Epithelial cell of proximal tubule (primary cell): Measurements from ENCODE around the gene LRP2. TPM values are rescaled to one million over a fixed set of nuclear protein-coding genes. Genes with fewer than 3 reads are reported as not detected.

Experiments
- DNase-seq: peaks from one replicate; pipeline ENCODE4 v3.0.0-alpha.2; 2011; ENCODE audit warnings: low read depth
- H3K4me3 ChIP-seq: 2 replicates; pipeline ENCODE4 v1.5.1; 2011; ENCODE audit warnings: low read depth, mild to moderate bottlenecking, low read length
- total RNA-seq: library from RNA; depleted of rRNA; stranded (reverse); fragments of >200 nt; gene quantifications from 2 replicates; pipeline ENCODE4 v1.2.3, GENCODE V29; 2015
- TF ChIP-seq, protein P1 (sequence below): conservative IDR thresholded peaks from 2 replicates; pipeline ENCODE4 v1.5.1; 2012; ENCODE audit warnings: low read depth, mild to moderate bottlenecking, low read length

LRP2 gene
- total RNA-seq, 1 donor from 2014 or later = 0.17 TPM

DNA sequence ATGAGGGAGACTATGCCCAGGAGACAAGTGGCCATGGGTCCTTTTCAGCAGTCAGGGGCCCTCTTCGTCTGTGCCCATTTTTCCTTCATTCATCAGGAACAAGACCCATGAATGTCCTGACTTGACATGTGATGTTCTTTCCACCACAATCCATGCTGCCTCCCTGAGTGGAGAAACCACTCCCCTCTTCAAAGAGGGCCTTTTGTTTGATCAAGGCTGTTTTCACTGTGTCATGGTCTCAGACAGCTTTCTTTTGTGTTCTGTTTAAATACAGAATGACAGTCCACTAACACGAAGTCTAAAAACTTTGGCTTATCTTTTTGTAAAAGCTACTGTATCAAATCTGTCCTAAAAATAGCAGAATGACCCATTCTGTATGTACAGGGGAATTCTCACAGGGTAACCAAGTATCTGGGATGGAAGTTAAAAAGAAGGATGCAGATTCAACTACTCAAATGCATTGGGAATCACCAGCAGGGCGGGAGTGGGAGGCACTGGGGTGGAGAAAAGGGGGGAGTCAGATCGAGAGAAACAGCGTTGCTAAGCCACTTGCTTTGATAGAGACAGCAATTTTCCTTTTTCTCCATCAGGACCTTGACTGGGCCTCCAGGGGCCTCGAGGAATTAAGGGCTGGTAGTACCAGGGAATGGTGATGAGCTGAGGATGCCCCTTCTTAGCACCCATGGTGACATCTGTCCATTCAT is 13.9 kb downstream of the LRP2 start:
- TF ChIP-seq, protein P1, sequence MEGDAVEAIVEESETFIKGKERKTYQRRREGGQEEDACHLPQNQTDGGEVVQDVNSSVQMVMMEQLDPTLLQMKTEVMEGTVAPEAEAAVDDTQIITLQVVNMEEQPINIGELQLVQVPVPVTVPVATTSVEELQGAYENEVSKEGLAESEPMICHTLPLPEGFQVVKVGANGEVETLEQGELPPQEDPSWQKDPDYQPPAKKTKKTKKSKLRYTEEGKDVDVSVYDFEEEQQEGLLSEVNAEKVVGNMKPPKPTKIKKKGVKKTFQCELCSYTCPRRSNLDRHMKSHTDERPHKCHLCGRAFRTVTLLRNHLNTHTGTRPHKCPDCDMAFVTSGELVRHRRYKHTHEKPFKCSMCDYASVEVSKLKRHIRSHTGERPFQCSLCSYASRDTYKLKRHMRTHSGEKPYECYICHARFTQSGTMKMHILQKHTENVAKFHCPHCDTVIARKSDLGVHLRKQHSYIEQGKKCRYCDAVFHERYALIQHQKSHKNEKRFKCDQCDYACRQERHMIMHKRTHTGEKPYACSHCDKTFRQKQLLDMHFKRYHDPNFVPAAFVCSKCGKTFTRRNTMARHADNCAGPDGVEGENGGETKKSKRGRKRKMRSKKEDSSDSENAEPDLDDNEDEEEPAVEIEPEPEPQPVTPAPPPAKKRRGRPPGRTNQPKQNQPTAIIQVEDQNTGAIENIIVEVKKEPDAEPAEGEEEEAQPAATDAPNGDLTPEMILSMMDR = no peak

DNA sequence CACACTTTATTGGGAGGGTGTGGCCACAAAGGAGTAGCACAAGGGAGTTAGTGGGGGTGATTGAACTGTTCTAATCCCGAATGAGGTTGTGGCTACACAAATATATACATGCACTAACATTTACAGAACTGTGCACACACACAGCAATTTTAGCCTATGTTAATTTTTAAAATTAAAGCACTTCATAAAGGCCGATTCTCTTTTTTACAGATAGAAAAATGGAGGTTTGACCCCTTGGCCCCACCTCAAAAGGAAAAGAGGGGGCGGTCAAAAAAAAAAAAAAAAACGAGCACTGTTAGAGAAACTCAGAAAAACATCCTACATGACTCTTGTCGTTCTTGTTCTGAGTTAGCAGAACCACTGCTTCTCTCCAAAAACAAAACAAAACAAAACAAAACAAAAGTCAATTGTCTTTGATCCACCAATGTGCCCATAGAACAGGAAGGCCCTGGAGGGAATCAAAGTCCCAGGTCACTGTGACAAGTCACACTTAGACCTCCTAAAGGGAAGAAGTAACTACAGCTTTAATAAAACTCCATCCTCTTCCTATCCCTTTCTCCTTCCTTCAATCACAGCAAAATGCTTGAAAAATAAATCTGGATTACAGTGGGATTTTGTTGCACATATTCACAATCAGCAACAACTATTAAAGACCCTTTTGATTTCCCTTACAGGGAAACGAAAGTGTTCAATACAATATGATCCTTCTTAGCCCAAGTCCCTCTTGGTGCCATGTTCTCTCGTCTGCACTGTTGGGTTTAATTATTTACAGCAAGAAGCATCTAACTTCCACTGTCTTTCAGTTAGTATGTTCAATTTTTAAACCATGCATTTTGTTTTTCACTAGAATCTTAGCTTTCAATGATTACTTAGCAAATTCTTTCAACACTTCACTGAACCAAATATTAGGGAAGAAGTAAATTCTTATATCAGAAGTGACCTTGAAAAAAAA is 16.6 kb downstream of the LRP2 start:
- peak overlapping the region; percentile 4 for H3K4me3 ChIP-seq
- no peak for DNase-seq
- TF ChIP-seq, protein P1 = no peak

More for the DNA sequence above, 13.9 kb downstream of the LRP2 start:
- DNase-seq = no peak
- H3K4me3 ChIP-seq = no peak overlapping the region

DNA sequence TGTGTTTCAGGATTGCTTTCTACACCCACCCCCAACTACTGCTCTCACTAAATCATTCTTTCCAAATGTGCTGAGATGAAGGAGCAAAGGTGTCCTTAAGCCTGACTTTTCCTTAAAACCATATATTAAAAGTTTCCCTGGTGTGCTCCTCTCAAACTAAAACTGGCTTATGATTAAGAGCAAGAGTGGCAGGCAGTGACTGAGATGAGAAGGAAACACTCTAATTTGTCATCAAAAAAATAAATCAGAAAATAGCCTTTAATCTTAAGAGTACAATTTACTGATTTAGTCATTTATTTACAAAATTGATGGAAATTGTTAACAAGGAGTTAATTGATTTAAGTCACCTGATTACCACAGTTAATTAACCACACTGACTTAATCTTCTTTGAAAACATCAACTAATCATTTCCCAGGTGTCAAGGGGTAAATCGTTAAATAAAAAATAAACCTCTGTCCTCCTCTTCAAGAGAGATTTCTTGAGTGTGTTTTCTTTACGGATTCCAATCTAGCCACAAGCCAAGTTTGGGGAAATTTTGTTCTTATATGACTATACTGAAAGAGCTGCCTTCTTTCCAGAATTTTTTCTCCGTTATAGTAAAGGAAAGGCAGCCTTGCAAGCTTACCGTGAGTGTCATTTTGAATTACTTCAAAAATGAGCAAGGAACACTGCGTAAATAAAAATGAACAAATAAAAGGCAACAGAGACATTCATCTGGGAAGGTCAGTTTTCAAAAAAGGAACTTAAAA is 17.4 kb downstream of the LRP2 start:
- TF ChIP-seq, protein P1 = no peak
- no peak for DNase-seq
- no peak overlapping the region for H3K4me3 ChIP-seq

DNA sequence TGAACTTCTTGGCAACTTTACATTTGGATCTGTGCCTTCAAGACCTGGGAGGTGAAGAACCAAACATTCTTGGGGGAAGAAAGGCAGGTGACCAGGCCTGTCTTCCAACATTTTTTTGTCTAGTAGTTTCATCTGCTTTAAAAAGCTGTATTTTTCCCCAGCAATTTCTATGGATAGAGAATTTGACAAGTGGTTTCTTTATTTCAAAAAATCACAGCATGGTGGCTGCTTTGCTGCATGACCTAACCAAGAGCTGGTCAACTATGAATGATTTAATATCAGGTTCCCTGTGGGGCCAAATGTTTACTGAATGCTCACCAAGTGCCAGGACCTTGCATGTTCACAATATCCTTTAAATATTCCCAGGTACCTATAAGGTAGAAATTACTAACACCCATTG is 19.1 kb downstream of the LRP2 start:
- TF ChIP-seq, protein P1 = no peak
- H3K4me3 ChIP-seq = no peak overlapping the region
- no peak for DNase-seq

DNA sequence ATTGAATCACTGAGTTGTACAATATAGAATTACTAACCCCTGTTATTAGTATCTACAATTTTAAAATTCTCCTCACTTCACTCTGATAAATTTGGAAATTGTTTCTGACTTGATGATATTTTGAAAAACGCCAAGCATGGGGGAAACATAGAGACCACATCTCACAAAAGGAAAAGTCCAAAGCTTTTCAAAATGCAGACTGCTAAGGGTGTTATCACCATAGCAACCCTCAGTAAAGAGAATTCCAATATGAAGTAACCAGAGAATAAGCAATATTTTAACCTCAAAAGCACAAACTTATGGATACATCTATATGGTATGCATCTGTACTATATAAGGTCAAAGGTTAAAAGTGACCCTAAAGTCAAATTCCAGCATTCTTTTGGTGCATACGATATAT is 22.7 kb downstream of the LRP2 start:
- DNase-seq = no peak
- TF ChIP-seq, protein P1 = no peak
- H3K4me3 ChIP-seq = no peak overlapping the region

DNA sequence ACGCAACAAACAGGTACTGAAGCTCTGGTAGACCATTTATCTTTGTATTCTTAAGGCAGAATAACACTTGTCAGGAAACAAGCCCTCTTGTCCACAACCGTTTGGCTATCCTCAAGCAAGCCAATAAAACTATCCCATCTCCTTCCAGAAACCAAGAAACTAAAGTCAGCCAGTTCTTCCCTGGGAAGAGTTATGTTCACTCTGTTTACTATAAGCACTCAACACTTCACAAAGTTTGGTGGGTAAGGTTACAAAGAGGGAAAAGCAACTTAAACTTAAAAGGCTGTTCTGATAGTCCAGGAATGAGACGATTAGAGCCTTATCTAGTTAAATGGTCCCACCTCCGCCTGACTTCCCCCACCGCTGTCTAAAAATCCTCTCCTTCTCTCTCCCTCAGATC is 25.6 kb downstream of the LRP2 start:
- no peak overlapping the region for H3K4me3 ChIP-seq
- TF ChIP-seq, protein P1 = no peak
- DNase-seq = no peak
